KG1 (cell line): Measurements from ENCODE around the gene TM2D1.

Experiments
- DNase-seq: peaks from one replicate; lab custom pipeline; 2025; lab: John Stamatoyannopoulos, UW

The TM2D1 gene

DNA sequence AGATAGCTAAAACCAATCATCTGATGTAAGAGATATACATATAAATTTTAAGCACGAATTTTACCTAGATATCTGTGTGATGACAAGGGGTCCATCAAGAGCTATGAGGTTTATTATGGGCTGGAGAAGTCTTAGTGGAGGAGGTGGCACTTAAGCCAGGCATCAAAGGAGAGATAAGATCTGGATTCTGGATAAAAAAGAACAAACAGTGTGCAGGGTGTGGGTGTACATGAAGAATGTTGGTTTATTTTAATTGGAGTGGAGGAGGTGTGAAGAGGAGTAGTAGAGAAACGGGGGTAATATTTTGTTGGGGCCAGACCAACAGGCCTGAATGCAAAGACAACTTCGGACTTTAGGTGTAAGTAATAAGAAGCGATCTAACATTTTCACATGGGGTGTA is 80.6 kb downstream of the TM2D1 start:
- DNase-seq = no peak

DNA sequence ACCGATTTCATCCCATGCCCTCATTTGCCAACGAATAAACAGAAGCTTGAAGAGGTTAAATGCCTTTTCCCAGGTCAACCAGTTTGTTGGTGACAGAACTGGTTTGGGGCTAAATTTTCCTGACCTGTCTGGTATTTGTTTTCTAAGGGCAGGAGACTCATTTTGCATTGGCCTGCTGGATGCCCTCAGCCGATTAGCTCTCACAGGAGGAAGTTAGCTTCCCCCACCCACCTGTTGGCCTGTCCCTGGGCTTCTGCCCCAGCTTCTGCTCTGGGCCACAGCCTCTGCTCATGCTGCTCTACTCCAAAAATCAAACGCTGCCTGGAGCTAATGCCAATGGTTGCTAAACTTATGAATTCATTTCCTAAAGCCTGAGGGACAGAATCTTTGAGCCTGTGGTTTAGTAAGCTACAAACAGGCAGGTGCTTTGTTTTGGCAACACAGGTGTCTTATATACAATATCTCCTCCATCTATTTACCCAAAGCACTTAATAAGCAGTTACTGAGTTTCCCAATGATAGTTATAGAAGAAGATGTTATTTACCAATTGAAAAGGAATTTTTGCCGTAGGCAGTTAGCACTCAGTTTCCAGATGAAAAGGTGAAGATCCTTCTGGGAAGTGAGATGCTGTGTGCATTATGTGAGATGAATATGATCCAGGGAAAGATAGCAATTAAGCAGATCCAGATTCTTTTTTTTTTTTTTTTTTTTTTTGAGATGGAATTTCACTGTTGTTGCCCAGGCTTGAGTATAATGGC is 82.3 kb downstream of the TM2D1 start:
- no peak for DNase-seq

GRCh38 chr1:61641578-61642336 is 83.2 kb downstream of the TM2D1 start:
- DNase-seq = no peak

DNA sequence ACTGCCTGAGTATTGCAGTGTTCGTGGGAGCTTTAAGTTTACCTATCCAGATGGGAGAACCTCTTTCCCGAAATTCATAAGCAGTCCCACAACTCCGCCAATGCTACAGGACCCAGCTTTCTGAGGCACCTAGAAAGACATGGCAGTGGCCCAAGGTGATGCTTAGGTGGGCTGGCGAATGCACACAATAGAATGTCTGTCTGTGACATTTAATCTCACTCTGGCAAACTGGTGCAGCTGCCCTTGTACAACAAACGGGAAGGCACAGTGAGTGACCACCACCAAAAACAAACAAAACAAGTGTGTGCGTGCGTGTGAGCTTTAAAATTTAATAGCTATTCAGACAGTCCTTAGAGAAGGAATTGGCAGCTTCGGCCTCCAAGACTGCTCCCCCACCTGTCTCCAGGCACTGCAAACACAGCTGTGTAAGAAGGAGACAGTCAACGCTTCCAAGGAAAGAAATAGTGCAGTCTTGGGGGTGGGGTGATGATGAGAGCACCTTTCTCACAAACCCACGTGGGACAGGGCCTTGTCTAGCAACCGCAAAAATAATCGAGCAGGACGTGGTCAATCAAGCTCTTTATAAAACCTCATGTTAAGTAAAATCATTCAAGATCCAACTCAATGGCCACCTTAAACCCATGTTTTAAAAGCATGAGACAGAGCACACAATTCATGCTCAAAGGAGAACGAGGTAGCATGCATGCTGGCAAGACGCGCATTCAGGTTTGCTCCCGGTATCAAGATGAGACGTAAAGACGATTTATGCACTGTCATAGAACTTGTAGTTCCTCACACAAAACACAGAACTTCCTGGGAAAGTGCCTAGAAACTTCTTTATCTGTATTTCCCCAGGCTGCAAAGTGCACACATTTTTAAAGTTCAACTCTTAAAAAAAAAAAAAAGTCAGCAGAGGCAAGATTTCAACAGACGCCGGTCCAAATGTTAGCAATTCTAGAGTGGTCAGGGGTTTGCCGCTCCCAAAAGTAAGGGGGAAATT is 84.1 kb downstream of the TM2D1 start:
- DNase-seq = peak; percentile 57

DNA sequence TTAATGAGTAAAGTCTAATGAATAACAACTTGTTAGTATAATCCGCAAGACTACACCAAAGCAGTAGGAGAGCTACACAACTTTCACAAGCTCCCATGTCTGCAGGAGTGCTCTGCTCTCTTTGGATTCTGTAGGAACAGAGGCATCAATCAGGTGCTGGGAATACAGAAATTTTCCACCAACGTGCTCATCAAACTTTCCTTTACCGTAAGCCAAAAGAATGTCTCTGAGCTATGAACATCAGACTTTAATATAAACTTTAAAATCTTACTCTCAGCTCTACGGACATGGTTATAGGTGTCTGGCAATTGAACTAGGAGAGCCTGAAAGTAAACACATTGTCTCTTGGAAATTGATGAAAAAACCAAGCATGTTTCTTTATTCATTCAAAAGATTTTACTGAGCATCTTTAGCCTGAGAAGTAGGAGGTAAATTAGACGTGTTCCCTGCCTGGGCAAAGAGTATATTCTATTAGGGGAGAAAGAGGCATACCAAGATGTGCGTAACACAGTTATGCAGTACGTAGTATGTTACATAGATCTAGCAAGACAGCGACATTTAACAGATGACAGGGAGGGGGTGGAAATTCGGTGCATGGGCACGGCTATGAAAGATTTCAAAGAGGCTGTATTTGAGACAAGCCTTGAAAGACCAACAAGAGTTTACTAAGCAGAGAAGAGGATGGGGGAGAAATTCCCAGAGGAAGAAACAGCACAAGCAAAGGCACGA is 85.2 kb downstream of the TM2D1 start:
- no peak for DNase-seq

- DNase-seq = no peak
Observed at GRCh38 chr1:61638911-61639605, 85.9 kb downstream of the TM2D1 start.

GRCh38 chr1:61638296-61638695 is 86.6 kb downstream of the TM2D1 start:
- DNase-seq = no peak

GRCh38 chr1:61637470-61637869 is 87.5 kb downstream of the TM2D1 start:
- DNase-seq = no peak

DNA sequence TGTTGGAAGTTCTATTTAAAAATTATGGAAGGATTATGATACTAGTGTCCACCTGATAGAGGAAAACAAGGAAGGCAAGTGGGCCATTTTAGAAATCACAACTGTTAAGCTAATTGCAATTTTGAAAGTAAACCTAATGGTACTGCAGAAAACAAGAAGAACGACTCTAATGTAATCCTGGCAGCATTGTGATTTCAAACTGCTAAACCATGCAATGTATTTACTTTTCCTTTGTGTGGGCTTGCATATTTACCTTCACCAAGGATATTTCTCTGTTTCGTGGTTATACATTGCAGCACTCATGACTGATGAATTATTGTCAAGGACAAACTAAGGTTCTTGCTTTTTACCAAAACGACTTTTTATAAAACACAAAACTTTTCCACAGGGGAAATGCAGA is 88.1 kb downstream of the TM2D1 start:
- no peak for DNase-seq

DNA sequence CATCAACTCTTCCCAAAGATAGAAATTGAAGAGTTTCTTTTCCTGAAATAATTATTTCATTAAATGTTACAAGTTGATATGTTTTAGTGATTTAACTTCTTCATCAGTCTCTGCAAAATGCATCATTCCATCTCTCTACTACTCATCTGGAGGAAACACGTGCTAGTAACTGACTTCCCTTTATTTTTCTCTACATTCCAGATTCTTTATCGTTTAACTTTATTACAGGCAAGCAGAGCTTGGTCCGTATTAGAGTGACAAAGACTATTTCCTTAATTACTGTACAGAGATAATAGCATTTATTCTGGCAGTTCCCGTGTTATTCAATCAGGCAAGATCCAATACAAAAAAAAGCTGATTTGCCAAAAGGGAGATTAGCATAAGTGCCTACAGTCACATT is 88.6 kb downstream of the TM2D1 start:
- DNase-seq = no peak

GRCh38 chr1:61635557-61635956 is 89.4 kb downstream of the TM2D1 start:
- no peak for DNase-seq

DNA sequence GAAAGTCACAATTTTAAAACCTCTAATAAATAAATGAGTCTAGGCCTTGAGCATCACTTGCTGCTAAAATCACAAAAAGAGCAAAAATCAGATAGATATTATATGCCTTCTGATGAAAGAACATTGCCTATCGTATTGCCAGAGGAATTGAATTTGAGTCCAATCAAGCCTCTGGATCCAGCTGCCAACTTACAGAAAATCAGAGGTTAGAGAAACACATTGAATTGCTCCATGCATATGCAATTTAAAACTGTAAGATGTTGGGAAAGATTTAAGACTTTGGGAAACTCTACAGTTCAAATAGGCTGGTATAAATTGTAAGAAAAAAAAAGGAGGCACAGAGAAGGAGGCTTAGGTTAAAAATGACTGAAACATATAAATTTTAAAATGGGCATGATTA is 93.5 kb downstream of the TM2D1 start:
- DNase-seq = no peak
